HepG2 (cell line): ENCODE results near the gene PCBD2. TPM values are rescaled to one million over a fixed set of nuclear protein-coding genes. Genes with fewer than 3 reads are reported as not detected.
A peak's percentile ranks its signal among the peaks of the same experiment; 100 is the strongest.

ENCODE experiments used
- ARID2 ChIP-seq: sonication (generic); formaldehyde crosslinking; IDR thresholded peaks from 2 replicates; pipeline ENCODE4 v1.8.1; 2022; ENCODE audit warnings: mild to moderate bottlenecking, missing genetic modification reagents, borderline replicate concordance
- ASH2L ChIP-seq: fragments of 300-600, 200-600 bp; sonication (generic); IDR thresholded peaks from 2 replicates; pipeline ENCODE4 v1.7.0; 2017; ENCODE audit warnings: low read depth, mild to moderate bottlenecking, moderate library complexity, mixed read lengths, low read length; ENCODE audit not compliant: insufficient read length
- DR1 ChIP-seq: sonication (generic); formaldehyde crosslinking; IDR thresholded peaks from 2 replicates; pipeline ENCODE4 v1.8.0; 2021; ENCODE audit warnings: mild to moderate bottlenecking, missing genetic modification reagents, inconsistent platforms
- HDAC1 ChIP-seq: sonication (generic); formaldehyde crosslinking; IDR thresholded peaks from 2 replicates; pipeline ENCODE4 v1.5.1; 2020; ENCODE audit warnings: mild to moderate bottlenecking, missing genetic modification reagents
- HDAC2 ChIP-seq: sonication (generic); formaldehyde crosslinking; IDR thresholded peaks from 2 replicates; pipeline ENCODE4 v1.4.0; 2020; ENCODE audit warnings: missing genetic modification reagents
- HNF4A ChIP-seq: sonication (generic); formaldehyde crosslinking; IDR thresholded peaks from 2 replicates; pipeline ENCODE4 v1.4.0; 2020; ENCODE audit warnings: missing genetic modification reagents
- KDM5A ChIP-seq: fragments of 200-600 bp; sonication (generic); IDR thresholded peaks from 2 replicates; pipeline ENCODE4 v1.7.0; 2018; ENCODE audit warnings: antibody characterized with exemption, mild to moderate bottlenecking, low read length, borderline replicate concordance
- MBNL3 ChIP-seq: fragments of 250-450 bp; sonication (Bioruptor Pico); conservative IDR thresholded peaks from 2 replicates; pipeline ENCODE4 v1.8.0; 2022; ENCODE audit warnings: mild to moderate bottlenecking, inconsistent platforms
- MLLT10 ChIP-seq: sonication (generic); formaldehyde crosslinking; IDR thresholded peaks from 2 replicates; pipeline ENCODE4 v1.4.0; 2020; ENCODE audit warnings: missing genetic modification reagents
- NR2F6 ChIP-seq, 2 experiments: IDR thresholded peaks; 2 replicates each; pipeline ENCODE4 v1.6.1; 2016; ENCODE audit warnings: antibody characterized with exemption in 1 of 2, mild to moderate bottlenecking in 1 of 2
- PCBP1 ChIP-seq: fragments of 200-400 bp; formaldehyde crosslinking; IDR thresholded peaks from 2 replicates; pipeline ENCODE4 v1.6.1; 2017; ENCODE audit warnings: mild to moderate bottlenecking, low read depth, low read length, borderline replicate concordance
- POLR2A ChIP-seq, 2 experiments: IDR thresholded peaks; 2 replicates each; pipeline ENCODE4 v1.6.1; 2011; ENCODE audit warnings: low read depth in 2 of 2, low read length in 2 of 2, mild to moderate bottlenecking in 1 of 2, moderate library complexity in 1 of 2; ENCODE audit not compliant: insufficient read depth in 1 of 2
- RCOR2 ChIP-seq: IDR thresholded peaks from 2 replicates; pipeline ENCODE4 v1.6.1; 2016; ENCODE audit warnings: missing biosample characterization, missing genetic modification reagents
- SNAPC2 ChIP-seq: sonication (generic); formaldehyde crosslinking; IDR thresholded peaks from 2 replicates; pipeline ENCODE4 v1.8.1; 2022; ENCODE audit warnings: mild to moderate bottlenecking, missing genetic modification reagents
- ZNF337 ChIP-seq: sonication (generic); formaldehyde crosslinking; IDR thresholded peaks from 2 replicates; pipeline ENCODE4 v1.5.1; 2020; ENCODE audit warnings: missing genetic modification reagents, low read depth, mild to moderate bottlenecking, borderline replicate concordance
- ZNF773 ChIP-seq: sonication (generic); formaldehyde crosslinking; IDR thresholded peaks from 2 replicates; pipeline ENCODE4 v1.4.0; 2020; ENCODE audit warnings: missing genetic modification reagents, borderline replicate concordance
- ZNF780A ChIP-seq: sonication (generic); formaldehyde crosslinking; IDR thresholded peaks from 2 replicates; pipeline ENCODE4 v1.8.0; 2022; ENCODE audit warnings: mild to moderate bottlenecking, missing genetic modification reagents, moderate library complexity
- polyA plus RNA-seq, 8 experiments: library from polyadenylated mRNA; depleted of rRNA in 3 of 8; stranded (reverse) in 7 of 8; unstranded in 1 of 8; fragments of >200 nt; fragmentation: Illumina TruSeq in 4 of 8; extraction: Trizol in 4 of 8; gene quantifications; 2 replicates each; pipeline versions ENCODE4 v1.2.1 to v1.2.3, GENCODE V29; 2011 to 2016; ENCODE audit warnings: low read depth in 4 of 8, missing spikeins in 1 of 8, mixed read lengths in 1 of 8; ENCODE audit not compliant: insufficient read depth in 1 of 8
- total RNA-seq, 5 experiments: library from RNA; depleted of rRNA; stranded (reverse); fragments of >200 nt; fragmentation: Illumina TruSeq; extraction: Trizol; gene quantifications; 2 replicates each; pipeline ENCODE4 v1.2.3, GENCODE V29; 2016; ENCODE audit warnings: low read depth in 1 of 5
- TF ChIP-seq, protein P1 (sequence below): sonication (generic); formaldehyde crosslinking; IDR thresholded peaks from 2 replicates; pipeline ENCODE4 v1.4.0; 2020; ENCODE audit warnings: mild to moderate bottlenecking, low read depth, missing genetic modification reagents
- TF ChIP-seq, protein P2 (sequence below): sonication (generic); formaldehyde crosslinking; IDR thresholded peaks from 2 replicates; pipeline ENCODE4 v1.8.0; 2022; ENCODE audit warnings: mild to moderate bottlenecking, missing genetic modification reagents; ENCODE audit not compliant: insufficient replicate concordance
- TF ChIP-seq, protein P3 (sequence below): sonication (generic); formaldehyde crosslinking; IDR thresholded peaks from 2 replicates; pipeline ENCODE4 v1.4.0; 2020; ENCODE audit warnings: missing genetic modification reagents
- TF ChIP-seq, protein P4 (sequence below): sonication (generic); formaldehyde crosslinking; IDR thresholded peaks from 2 replicates; pipeline ENCODE4 v1.4.0; 2020; ENCODE audit warnings: missing genetic modification reagents
- TF ChIP-seq, protein P5 (sequence below): sonication (generic); formaldehyde crosslinking; IDR thresholded peaks from 2 replicates; pipeline ENCODE4 v1.5.0; 2020; ENCODE audit warnings: missing genetic modification reagents
- TF ChIP-seq, protein P6 (sequence below): IDR thresholded peaks from 2 replicates; pipeline ENCODE4 v1.6.1; 2016; ENCODE audit warnings: low read depth, borderline replicate concordance

Gene PCBD2
- total and polyA plus RNA-seq, 2 of the 13 experiments (the other 11 are each of a cell fraction or from before 2014, with no cell fraction given), result 5.5 to 12.0 TPM

DNA sequence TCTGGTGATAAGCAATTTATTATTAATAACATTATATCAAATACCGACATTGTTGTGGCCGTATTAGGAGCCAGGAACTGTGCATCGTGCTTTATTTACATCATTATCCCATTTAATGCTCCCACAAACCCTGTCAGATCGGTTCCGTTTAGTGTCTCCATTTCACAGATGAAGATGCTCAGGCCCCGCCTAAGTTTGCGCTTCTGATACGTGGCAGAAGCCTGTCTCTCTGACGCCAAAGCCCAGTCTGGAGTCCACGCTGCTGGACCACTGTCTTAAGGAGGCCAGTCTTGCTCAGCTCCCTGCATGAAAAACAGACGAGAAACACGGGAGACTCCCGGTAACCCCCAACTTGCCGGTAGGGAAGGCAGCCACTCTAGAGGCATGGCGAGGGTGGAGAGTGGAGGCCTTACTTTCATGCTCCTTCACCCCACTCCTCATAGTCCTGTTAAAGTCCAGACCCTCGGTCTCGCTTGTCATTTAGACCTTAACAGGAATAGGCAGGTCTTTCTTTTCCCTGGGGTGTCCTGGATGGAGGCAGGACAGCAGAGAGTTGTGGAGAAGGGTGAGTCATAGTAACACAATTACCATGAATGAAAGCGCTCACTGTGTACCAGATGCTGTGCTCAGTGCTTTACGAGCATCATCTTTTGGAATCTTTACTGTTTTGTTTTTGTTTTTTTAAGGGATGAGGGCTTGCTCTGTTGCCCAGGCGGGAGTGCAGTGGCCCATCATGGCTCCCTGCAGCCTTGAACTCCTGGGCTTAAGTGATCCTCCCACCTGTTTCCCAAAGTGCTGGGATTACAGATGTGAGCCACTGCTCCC lies 29.9 kb upstream of the PCBD2 start (continued):
- TF ChIP-seq, protein P1, sequence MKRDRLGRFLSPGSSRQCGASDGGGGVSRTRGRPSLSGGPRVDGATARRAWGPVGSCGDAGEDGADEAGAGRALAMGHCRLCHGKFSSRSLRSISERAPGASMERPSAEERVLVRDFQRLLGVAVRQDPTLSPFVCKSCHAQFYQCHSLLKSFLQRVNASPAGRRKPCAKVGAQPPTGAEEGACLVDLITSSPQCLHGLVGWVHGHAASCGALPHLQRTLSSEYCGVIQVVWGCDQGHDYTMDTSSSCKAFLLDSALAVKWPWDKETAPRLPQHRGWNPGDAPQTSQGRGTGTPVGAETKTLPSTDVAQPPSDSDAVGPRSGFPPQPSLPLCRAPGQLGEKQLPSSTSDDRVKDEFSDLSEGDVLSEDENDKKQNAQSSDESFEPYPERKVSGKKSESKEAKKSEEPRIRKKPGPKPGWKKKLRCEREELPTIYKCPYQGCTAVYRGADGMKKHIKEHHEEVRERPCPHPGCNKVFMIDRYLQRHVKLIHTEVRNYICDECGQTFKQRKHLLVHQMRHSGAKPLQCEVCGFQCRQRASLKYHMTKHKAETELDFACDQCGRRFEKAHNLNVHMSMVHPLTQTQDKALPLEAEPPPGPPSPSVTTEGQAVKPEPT, result peak; percentile 68; the same call in 1 of the 2 replicates
- no peak for TF ChIP-seq ZNF773 (CRISPR knock-in tag)
- TF ChIP-seq RCOR2 (CRISPR knock-in tag), result no peak
- no peak for TF ChIP-seq PCBP1
- TF ChIP-seq HDAC2 (CRISPR knock-in tag), result peak; percentile 38; the same call in 1 of the 2 replicates
- TF ChIP-seq, protein P2, sequence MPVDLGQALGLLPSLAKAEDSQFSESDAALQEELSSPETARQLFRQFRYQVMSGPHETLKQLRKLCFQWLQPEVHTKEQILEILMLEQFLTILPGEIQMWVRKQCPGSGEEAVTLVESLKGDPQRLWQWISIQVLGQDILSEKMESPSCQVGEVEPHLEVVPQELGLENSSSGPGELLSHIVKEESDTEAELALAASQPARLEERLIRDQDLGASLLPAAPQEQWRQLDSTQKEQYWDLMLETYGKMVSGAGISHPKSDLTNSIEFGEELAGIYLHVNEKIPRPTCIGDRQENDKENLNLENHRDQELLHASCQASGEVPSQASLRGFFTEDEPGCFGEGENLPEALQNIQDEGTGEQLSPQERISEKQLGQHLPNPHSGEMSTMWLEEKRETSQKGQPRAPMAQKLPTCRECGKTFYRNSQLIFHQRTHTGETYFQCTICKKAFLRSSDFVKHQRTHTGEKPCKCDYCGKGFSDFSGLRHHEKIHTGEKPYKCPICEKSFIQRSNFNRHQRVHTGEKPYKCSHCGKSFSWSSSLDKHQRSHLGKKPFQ (CRISPR knock-in tag), result no peak
- TF ChIP-seq ZNF780A, result no peak
- TF ChIP-seq DR1 (CRISPR knock-in tag), result no peak
- TF ChIP-seq, protein P3, sequence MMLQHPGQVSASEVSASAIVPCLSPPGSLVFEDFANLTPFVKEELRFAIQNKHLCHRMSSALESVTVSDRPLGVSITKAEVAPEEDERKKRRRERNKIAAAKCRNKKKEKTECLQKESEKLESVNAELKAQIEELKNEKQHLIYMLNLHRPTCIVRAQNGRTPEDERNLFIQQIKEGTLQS (CRISPR knock-in tag), result no peak
- no peak for TF ChIP-seq NR2F6 (IDR thresholded peaks at IDR 0.05)
- TF ChIP-seq NR2F6 (CRISPR knock-in tag; IDR thresholded peaks at IDR 0.05), result no peak
- TF ChIP-seq ZNF337, result peak; percentile 54; the same call in 1 of the 2 replicates
- TF ChIP-seq, protein P4, sequence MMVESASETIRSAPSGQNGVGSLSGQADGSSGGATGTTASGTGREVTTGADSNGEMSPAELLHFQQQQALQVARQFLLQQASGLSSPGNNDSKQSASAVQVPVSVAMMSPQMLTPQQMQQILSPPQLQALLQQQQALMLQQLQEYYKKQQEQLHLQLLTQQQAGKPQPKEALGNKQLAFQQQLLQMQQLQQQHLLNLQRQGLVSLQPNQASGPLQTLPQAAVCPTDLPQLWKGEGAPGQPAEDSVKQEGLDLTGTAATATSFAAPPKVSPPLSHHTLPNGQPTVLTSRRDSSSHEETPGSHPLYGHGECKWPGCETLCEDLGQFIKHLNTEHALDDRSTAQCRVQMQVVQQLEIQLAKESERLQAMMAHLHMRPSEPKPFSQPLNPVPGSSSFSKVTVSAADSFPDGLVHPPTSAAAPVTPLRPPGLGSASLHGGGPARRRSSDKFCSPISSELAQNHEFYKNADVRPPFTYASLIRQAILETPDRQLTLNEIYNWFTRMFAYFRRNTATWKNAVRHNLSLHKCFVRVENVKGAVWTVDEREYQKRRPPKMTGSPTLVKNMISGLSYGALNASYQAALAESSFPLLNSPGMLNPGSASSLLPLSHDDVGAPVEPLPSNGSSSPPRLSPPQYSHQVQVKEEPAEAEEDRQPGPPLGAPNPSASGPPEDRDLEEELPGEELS (CRISPR knock-in tag), result no peak
- TF ChIP-seq KDM5A, result 0 out of 2 replicates have a peak, but pooled peaks have one; percentile 52
- 0 out of 2 replicates have a peak, but pooled peaks have one; percentile 10 for TF ChIP-seq ARID2 (CRISPR knock-in tag)
- TF ChIP-seq POLR2A (IDR thresholded peaks at IDR 0.05; ENCODE audit: insufficient read depth in 1 of 2, low read depth in 2 of 2, low read length in 2 of 2), result peak in 1 of 2 experiments; percentile 40; a peak in 1 of 4 replicates
- TF ChIP-seq, protein P5, sequence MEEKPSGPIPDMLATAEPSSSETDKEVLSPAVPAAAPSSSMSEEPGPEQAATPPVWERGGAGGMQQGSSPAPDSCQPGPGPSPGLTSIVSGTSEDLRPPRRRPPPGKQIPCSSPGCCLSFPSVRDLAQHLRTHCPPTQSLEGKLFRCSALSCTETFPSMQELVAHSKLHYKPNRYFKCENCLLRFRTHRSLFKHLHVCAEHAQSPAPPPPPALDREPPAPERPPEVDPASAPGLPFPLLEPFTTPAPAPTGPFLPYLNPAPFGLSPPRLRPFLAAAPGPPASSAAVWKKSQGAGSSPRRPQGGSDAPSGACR (CRISPR knock-in tag), result no peak
- TF ChIP-seq, protein P6, sequence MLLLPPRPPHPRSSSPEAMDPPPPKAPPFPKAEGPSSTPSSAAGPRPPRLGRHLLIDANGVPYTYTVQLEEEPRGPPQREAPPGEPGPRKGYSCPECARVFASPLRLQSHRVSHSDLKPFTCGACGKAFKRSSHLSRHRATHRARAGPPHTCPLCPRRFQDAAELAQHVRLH (CRISPR knock-in tag), result no peak
- TF ChIP-seq ASH2L, result peak; percentile 13
- TF ChIP-seq MLLT10 (CRISPR knock-in tag), result no peak
- no peak for TF ChIP-seq MBNL3 (CRISPR knock-in tag)
- TF ChIP-seq SNAPC2 (CRISPR knock-in tag), result no peak; the same call in 1 of the 2 replicates
- no peak for TF ChIP-seq HDAC1 (CRISPR knock-in tag)
- TF ChIP-seq HNF4A (CRISPR knock-in tag), result peak; percentile 37; the same call in 1 of the 2 replicates
